HepG2 (cell line): Measurements from ENCODE around the gene INHBA. TPM values are rescaled to one million over a fixed set of nuclear protein-coding genes. Genes with fewer than 3 reads are reported as not detected.

Source experiments
- ATAC-seq: fragments of 200-7000 bp; cut with Tn5 transposase; 3 replicates; pipeline ENCODE4 v1.9.1; 2020; ENCODE audit warnings: mild to moderate bottlenecking, moderate library complexity
- BruUV-seq: library from RNA; stranded (reverse); fragments of 400-500 nt; replicated peaks from 2 replicates; lab custom pipeline; 2021; lab: Mats Ljungman, UMichigan
- CTCF ChIA-PET: fragments of 300-600 bp; formaldehyde crosslinking; extraction: SDS; loops from one replicate; lab custom pipeline; 2021; ENCODE audit warnings: low total read pairs, inconsistent platforms, low intra/inter-chr PET ratio; lab: Yijun Ruan, JAX
- POLR2A ChIA-PET: fragments of 350-600 bp; sonication (Branson Sonifier 250); formaldehyde crosslinking; loops from one replicate; lab custom pipeline; 2020; ENCODE audit warnings: antibody characterized with exemption, inconsistent platforms; lab: Yijun Ruan, JAX
- DNase-seq: peaks from one replicate; pipeline ENCODE4 v3.0.0-alpha.2; 2015; ENCODE audit warnings: low spot score
- FAIRE-seq: peaks from 3 replicates; lab custom pipeline; 2011; peaks lifted over from hg19 to GRCh38; lab: Jason Lieb, UNC
- H2AFZ ChIP-seq: one replicate; pipeline ENCODE4 v1.6.1; 2011; ENCODE audit warnings: low read length, inconsistent platforms
- H3K27ac ChIP-seq: fragments of 300-600 bp; 3 replicates; pipeline ENCODE4 v1.8.0; 2011; ENCODE audit warnings: mixed run types, mild to moderate bottlenecking, mixed read lengths, low read length, inconsistent platforms; ENCODE audit not compliant: insufficient read depth; ENCODE audit errors: extremely low read length
- H3K27me3 ChIP-seq, 2 experiments: fragments of 200-600 bp in 1 of 2; 2 replicates in 1 of 2; 3 replicates in 1 of 2; pipeline versions ENCODE4 v1.6.0 to v1.8.0; 2011; ENCODE audit warnings: low read length in 2 of 2, mild to moderate bottlenecking in 2 of 2, moderate library complexity in 2 of 2, inconsistent platforms in 1 of 2; ENCODE audit not compliant: insufficient read depth in 2 of 2, control insufficient read depth in 1 of 2
- H3K36me3 ChIP-seq, 2 experiments: fragments of 200-600 bp in 1 of 2; replicated peaks in 1 of 2; 2 replicates in 1 of 2; 3 replicates in 1 of 2; pipeline versions ENCODE4 v1.5.1 to v1.8.0; 2011; ENCODE audit warnings: low read length in 2 of 2, inconsistent platforms in 1 of 2; ENCODE audit not compliant: insufficient read depth in 2 of 2, control insufficient read depth in 1 of 2
- H3K4me1 ChIP-seq: 2 replicates; pipeline ENCODE4 v1.5.1; 2012; ENCODE audit warnings: low read length, inconsistent platforms; ENCODE audit not compliant: insufficient read depth
- H3K4me2 ChIP-seq: 2 replicates; pipeline ENCODE4 v1.6.0; 2011; ENCODE audit warnings: low read depth, low read length, inconsistent platforms
- H3K4me3 ChIP-seq, 3 experiments: fragments of 200-600 bp in 1 of 3; sonication (generic), shearing (Covaris generic) in 1 of 3; replicated peaks in 1 of 3; 2 replicates each; pipeline ENCODE4 v1.5.1; 2011 to 2016; ENCODE audit warnings: low read length in 3 of 3, inconsistent platforms in 2 of 3, low read depth in 2 of 3, mild to moderate bottlenecking in 2 of 3, control low read depth in 1 of 3, mixed read lengths in 1 of 3; ENCODE audit not compliant: insufficient read depth in 1 of 3
- H3K79me2 ChIP-seq: one replicate; pipeline ENCODE4 v1.6.1; 2011; ENCODE audit warnings: low read length, inconsistent platforms; ENCODE audit not compliant: insufficient read depth
- H3K9ac ChIP-seq: 2 replicates; pipeline ENCODE4 v1.6.0; 2011; ENCODE audit warnings: mild to moderate bottlenecking, low read depth, low read length, inconsistent platforms; ENCODE audit not compliant: insufficient read depth
- H3K9me3 ChIP-seq: 2 replicates; pipeline ENCODE4 v1.5.1; 2012; ENCODE audit warnings: mild to moderate bottlenecking, low read length
- H4K20me1 ChIP-seq: 2 replicates; pipeline ENCODE4 v1.6.0; 2011; ENCODE audit warnings: inconsistent platforms, mild to moderate bottlenecking, low read length, moderate library complexity; ENCODE audit not compliant: insufficient read depth
- CBFB ChIP-seq: sonication (generic); formaldehyde crosslinking; IDR thresholded peaks from 2 replicates; pipeline ENCODE4 v1.4.0; 2020; ENCODE audit warnings: missing genetic modification reagents
- HIVEP1 ChIP-seq: sonication (generic); formaldehyde crosslinking; IDR thresholded peaks from 2 replicates; pipeline ENCODE4 v1.4.0; 2020; ENCODE audit warnings: mild to moderate bottlenecking, missing genetic modification reagents
- KAT7 ChIP-seq: IDR thresholded peaks from 2 replicates; pipeline ENCODE4 v1.6.1; 2018; ENCODE audit warnings: borderline replicate concordance, missing compliant biosample characterization
- MAFG ChIP-seq: sonication (generic); formaldehyde crosslinking; IDR thresholded peaks from 2 replicates; pipeline ENCODE4 v1.5.1; 2020; ENCODE audit warnings: mild to moderate bottlenecking, missing genetic modification reagents
- PAXIP1 ChIP-seq: sonication (generic); formaldehyde crosslinking; conservative IDR thresholded peaks from 2 replicates; pipeline ENCODE4 v1.4.0; 2020; ENCODE audit warnings: mild to moderate bottlenecking, missing genetic modification reagents, moderate library complexity
- ZNF350 ChIP-seq: sonication (generic); formaldehyde crosslinking; IDR thresholded peaks from 2 replicates; pipeline ENCODE4 v1.4.0; 2020; ENCODE audit warnings: mild to moderate bottlenecking, low read depth, missing genetic modification reagents, borderline replicate concordance
- ZNF530 ChIP-seq: sonication (generic); formaldehyde crosslinking; IDR thresholded peaks from 2 replicates; pipeline ENCODE4 v1.5.0; 2020; ENCODE audit warnings: low read depth, mild to moderate bottlenecking, missing genetic modification reagents
- in situ Hi-C: cut with HindIII; loops from 2 replicates; pipeline ENCODE4 v1.10.0; 2017; ENCODE audit warnings: low pct_unique_long_range_greater_than_20kb; ENCODE audit not compliant: extremely low pct_ligation_motif_present
- intact Hi-C: fragments of 100-400 bp; cut with micrococcal nuclease; formaldehyde crosslinking; loops from one replicate; pipeline ENCODE4 v1.10.0; 2022; ENCODE audit not compliant: unreplicated experiment
- polyA plus RNA-seq, 8 experiments: library from polyadenylated mRNA; depleted of rRNA in 3 of 8; stranded (reverse) in 7 of 8; unstranded in 1 of 8; fragments of >200 nt; fragmentation: Illumina TruSeq in 4 of 8; extraction: Trizol in 4 of 8; gene quantifications; 2 replicates each; pipeline versions ENCODE4 v1.2.1 to v1.2.3, GENCODE V29; 2011 to 2016; ENCODE audit warnings: low read depth in 4 of 8, missing spikeins in 1 of 8, mixed read lengths in 1 of 8; ENCODE audit not compliant: insufficient read depth in 1 of 8
- total RNA-seq, 5 experiments: library from RNA; depleted of rRNA; stranded (reverse); fragments of >200 nt; fragmentation: Illumina TruSeq; extraction: Trizol; gene quantifications; 2 replicates each; pipeline ENCODE4 v1.2.3, GENCODE V29; 2016; ENCODE audit warnings: low read depth in 1 of 5

Gene INHBA
- total and polyA plus RNA-seq, 2 of the 13 experiments (the other 11 are each of a cell fraction or from before 2014, with no cell fraction given) = not detected

DNA sequence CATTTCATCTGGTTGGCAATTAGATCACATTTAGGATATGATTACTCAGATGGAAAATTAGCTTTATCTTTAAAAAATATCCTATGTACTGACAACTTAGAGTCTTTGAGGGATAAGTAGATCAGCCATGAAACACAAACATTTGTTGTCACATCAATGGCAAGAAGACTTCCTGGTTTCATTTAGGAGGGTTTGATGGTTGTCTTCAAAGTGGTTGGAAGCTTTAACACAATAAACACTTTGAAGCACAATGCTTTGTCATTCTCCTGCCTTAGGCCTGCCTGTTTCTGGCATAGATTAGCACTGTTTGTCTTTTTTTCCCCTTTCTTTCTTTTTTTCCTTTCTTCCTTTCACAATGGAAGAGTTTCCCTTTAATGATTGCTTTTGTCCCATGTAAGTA lies 20.5 kb downstream of the INHBA start:
- Histone ChIP-seq H3K4me3 (no peak overlapping the region), H3K27ac (no peak overlapping the region), H3K27me3 (no peaks in the 10 kb centered on the region), H3K79me2 (no peaks in the 10 kb centered on the region), H2AFZ (no peak overlapping the region), H4K20me1 (no peaks in the 10 kb centered on the region), H3K9ac (no peak overlapping the region), H3K36me3 (no peaks in the 10 kb centered on the region), H3K4me1 (no peaks in the 10 kb centered on the region), H3K9me3 (no peaks in the 10 kb centered on the region), H3K4me2 (no peak overlapping the region)
- no TSS peak for BruUV-seq
- ATAC-seq = no peak
- POLR2A ChIA-PET = no interaction called here
- no peak for FAIRE-seq
- in situ Hi-C loops (no loop called here), intact Hi-C loops (no loop called here)
- TF ChIP-seq PAXIP1 (no peak), ZNF530 (no peak), MAFG (CRISPR knock-in tag) (no peak), CBFB (CRISPR knock-in tag) (no peak), ZNF350 (no peak), HIVEP1 (CRISPR knock-in tag) (no peak), KAT7 (CRISPR knock-in tag) (no peak)
- CTCF ChIA-PET = no interaction called here
- no peak for DNase-seq
